ENCODE measurements around the gene CDH23. TPM values are rescaled to one million over a fixed set of nuclear protein-coding genes. Genes with fewer than 3 reads are reported as not detected.

Gene CDH23
- total RNA-seq, 1 donor from 2014 or later, result 4.5 TPM

DNA sequence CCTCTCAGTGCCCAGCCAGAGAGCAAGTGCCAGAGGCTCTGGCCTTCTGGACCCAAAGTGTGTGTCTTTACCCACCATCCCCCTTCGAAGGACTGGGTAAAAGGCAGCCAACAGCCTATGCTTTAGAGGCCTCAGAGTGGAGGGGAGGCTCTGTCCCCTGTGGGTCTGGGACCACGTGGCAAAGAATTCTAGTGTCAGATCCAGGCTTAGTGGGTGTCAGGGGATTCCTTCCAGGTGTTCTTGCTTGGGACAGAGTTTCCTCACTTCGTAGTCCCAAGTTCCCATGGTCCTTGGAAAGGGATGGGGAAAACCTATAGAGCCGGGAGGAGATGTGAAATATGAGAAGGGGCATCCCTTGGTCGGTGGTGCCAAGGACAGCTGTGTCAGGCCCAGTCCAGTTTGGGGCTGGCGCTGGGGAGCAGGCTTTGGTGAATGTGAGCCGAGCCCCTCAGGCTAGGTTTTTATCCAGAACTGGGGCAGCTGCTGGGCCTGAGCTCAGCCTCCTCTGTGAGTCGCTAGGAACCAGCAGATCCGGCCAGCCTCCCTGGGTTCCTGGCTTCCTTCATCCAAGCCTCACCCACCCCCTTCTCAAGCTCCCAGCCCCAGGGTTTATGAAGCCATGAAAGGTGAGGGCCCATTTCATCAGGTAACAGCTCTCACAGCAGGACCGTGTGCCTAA is 251.7 kb downstream of the CDH23 start:
- Histone ChIP-seq H3K27me3 (ENCODE audit: low read depth) (peaks cover 9% of the 10 kb centered on the region), H3K4me1 (peaks cover 11% of the 10 kb centered on the region), H3K9me3 (replicated peaks) (no peaks in the 10 kb centered on the region), H3K4me3 (no peak overlapping the region), H3K36me3 (no peaks in the 10 kb centered on the region), H3K27ac (replicated peaks) (no peak overlapping the region)
- no peak for DNase-seq
- no peak for TF ChIP-seq CTCF (IDR thresholded peaks at IDR 0.05; ENCODE audit: borderline replicate concordance)
- intact Hi-C loops (cut with micrococcal nuclease), result no loop called here

DNA sequence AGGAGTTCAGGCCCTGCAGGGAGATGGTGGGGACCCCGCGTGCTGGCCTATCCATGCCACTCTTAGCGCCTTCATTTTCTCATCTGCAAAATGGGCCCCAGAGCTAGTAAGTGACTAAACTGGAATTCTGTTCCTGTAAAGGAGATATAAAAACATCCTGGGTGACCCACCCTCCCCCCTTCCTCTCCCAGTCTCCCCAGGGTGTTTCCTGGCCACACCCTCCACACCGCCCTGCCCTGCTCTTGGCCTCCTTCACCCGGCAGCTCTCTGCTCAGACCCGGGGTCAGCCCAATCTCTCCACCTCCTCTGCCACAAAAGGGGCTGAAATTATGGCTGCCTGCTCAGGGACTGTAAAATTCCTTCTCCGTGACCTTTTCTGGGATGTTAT is 252.2 kb downstream of the CDH23 start:
- Histone ChIP-seq H3K4me1 (peaks cover 11% of the 10 kb centered on the region), H3K27me3 (ENCODE audit: low read depth) (peaks cover 5% of the 10 kb centered on the region), H3K36me3 (no peaks in the 10 kb centered on the region), H3K9me3 (replicated peaks) (no peaks in the 10 kb centered on the region), H3K27ac (replicated peaks) (no peak overlapping the region), H3K4me3 (no peak overlapping the region)
- intact Hi-C loops (cut with micrococcal nuclease), result no loop called here
- no peak for TF ChIP-seq CTCF (IDR thresholded peaks at IDR 0.05; ENCODE audit: borderline replicate concordance)
- DNase-seq, result no peak

GRCh38 chr10:71649631-71650030 is 252.9 kb downstream of the CDH23 start:
- no peaks in the 10 kb centered on the region for H3K36me3 ChIP-seq
- no peak for TF ChIP-seq CTCF (IDR thresholded peaks at IDR 0.05; ENCODE audit: borderline replicate concordance)
- intact Hi-C loops (cut with micrococcal nuclease), result no loop called here

GRCh38 chr10:71650397-71650796 is 253.7 kb downstream of the CDH23 start:
- Histone ChIP-seq H3K4me3 (no peak overlapping the region), H3K4me1 (peaks cover 11% of the 10 kb centered on the region), H3K27me3 (ENCODE audit: low read depth) (no peaks in the 10 kb centered on the region), H3K9me3 (replicated peaks) (no peaks in the 10 kb centered on the region), H3K27ac (replicated peaks) (no peak overlapping the region), H3K36me3 (no peaks in the 10 kb centered on the region)
- DNase-seq, result no peak
- intact Hi-C loops (cut with micrococcal nuclease), result no loop called here
- TF ChIP-seq CTCF (IDR thresholded peaks at IDR 0.05; ENCODE audit: borderline replicate concordance), result no peak

More at GRCh38 chr10:71649631-71650030, 252.9 kb downstream of the CDH23 start:
- Histone ChIP-seq H3K4me1 (peaks cover 11% of the 10 kb centered on the region), H3K27ac (replicated peaks) (no peak overlapping the region), H3K4me3 (no peak overlapping the region), H3K27me3 (ENCODE audit: low read depth) (peaks cover 1% of the 10 kb centered on the region), H3K9me3 (replicated peaks) (no peaks in the 10 kb centered on the region)
- DNase-seq, result no peak

GRCh38 chr10:71651428-71651827 is 254.7 kb downstream of the CDH23 start:
- Histone ChIP-seq H3K4me3 (no peak overlapping the region), H3K27me3 (ENCODE audit: low read depth) (no peaks in the 10 kb centered on the region), H3K4me1 (peaks cover 17% of the 10 kb centered on the region), H3K9me3 (replicated peaks) (no peaks in the 10 kb centered on the region), H3K36me3 (no peaks in the 10 kb centered on the region), H3K27ac (replicated peaks) (no peak overlapping the region)
- intact Hi-C loops (cut with micrococcal nuclease), result no loop called here
- no peak for DNase-seq
- no peak for TF ChIP-seq CTCF (IDR thresholded peaks at IDR 0.05; ENCODE audit: borderline replicate concordance)
